Uterus (tissue), 2 donors: Measurements from ENCODE around the gene EGLN2.

ENCODE experiments used
- POLR2A ChIP-seq, 2 donors: fragments of 450-650 bp; IDR thresholded peaks; one replicate each; pipeline ENCODE4 v1.6.1; 2016; ENCODE audit warnings: antibody characterized with exemption in 2 of 2, mild to moderate bottlenecking in 1 of 2, moderate library complexity in 1 of 2
- TF ChIP-seq, protein P1 (sequence below), 4 experiments: fragments of 200-600 bp in 2 of 4; fragments of 450-650 bp in 2 of 4; sonication (generic) in 2 of 4; IDR thresholded peaks; one replicate each; pipeline ENCODE4 v1.5.1; 2016 to 2019; ENCODE audit warnings: antibody characterized with exemption in 4 of 4, mild to moderate bottlenecking in 2 of 4, moderate library complexity in 1 of 4

DNA sequence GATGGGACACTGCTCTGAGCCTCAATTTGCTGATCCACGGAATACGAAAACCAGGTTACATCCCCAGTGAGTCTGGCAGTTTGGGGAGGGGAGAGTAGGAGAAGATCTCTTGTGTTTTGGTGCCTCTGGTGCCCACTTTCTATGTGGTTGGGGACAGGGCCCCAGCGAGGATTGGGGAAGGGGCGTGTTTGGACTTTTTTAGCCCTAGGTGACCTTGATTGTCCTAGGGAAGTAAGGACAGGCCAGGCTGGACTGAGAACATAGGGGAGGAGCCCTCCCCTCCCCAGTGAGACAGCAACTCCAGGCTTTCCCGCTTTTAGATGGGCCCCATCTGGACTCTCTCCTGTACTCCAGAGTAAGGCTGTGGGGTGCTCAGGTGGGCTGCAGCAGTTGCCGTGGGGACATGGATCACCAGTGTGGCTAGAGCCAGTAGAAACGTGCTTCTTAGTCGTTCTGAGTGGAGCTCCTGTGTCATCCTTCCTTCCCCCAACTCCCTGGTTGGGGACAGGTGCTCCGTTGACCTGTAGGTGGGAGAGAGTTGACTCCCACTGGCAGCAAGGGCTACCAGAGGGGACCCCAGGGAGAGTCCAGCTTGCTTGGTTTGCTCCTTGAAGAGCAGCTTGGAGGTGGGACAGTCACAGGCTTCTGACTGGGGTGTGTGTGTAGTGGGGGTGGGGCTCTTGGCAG lies 4.3 kb downstream of the EGLN2 start:
- TF ChIP-seq POLR2A (IDR thresholded peaks at IDR 0.05) = no peak
- TF ChIP-seq, protein P1, sequence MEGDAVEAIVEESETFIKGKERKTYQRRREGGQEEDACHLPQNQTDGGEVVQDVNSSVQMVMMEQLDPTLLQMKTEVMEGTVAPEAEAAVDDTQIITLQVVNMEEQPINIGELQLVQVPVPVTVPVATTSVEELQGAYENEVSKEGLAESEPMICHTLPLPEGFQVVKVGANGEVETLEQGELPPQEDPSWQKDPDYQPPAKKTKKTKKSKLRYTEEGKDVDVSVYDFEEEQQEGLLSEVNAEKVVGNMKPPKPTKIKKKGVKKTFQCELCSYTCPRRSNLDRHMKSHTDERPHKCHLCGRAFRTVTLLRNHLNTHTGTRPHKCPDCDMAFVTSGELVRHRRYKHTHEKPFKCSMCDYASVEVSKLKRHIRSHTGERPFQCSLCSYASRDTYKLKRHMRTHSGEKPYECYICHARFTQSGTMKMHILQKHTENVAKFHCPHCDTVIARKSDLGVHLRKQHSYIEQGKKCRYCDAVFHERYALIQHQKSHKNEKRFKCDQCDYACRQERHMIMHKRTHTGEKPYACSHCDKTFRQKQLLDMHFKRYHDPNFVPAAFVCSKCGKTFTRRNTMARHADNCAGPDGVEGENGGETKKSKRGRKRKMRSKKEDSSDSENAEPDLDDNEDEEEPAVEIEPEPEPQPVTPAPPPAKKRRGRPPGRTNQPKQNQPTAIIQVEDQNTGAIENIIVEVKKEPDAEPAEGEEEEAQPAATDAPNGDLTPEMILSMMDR (IDR thresholded peaks at IDR 0.05) = no peak
